ENCODE measurements around the gene STIP1. TPM values are rescaled to one million over a fixed set of nuclear protein-coding genes. Genes with fewer than 3 reads are reported as not detected.

Gene STIP1
- total and polyA plus RNA-seq, 8 donors: 124 to 209 (median 169) TPM

GRCh38 chr11:64148226-64148916 is 37.6 kb upstream of the STIP1 start:
- no peak overlapping the region for H3K27ac ChIP-seq
- H3K27me3 ChIP-seq: no peaks in the 10 kb centered on the region
- H3K9me3 ChIP-seq: no peaks in the 10 kb centered on the region
- peaks cover 0 to 5% of the 10 kb centered on the region in 2 donors for H3K4me1 ChIP-seq
- ATAC-seq (peak; percentile 82), DNase-seq (peak; percentile 56 to 92 (median 88))
- intact Hi-C loops (cut with DNase I): loop anchor here (2.0 to 5.0 kb wide), 2 partner anchors 148 to 151 kb away; no protein-coding TSS in a partner anchor
- H3K4me3 ChIP-seq: no peak overlapping the region
- peak; percentile 93 to 96 for TF ChIP-seq CTCF (IDR thresholded peaks at IDR 0.05)
- H3K36me3 ChIP-seq: peaks cover 0 to 4% of the 10 kb centered on the region in 2 donors

- Histone ChIP-seq H3K27ac (no peak overlapping the region), H3K4me3 (no peak overlapping the region), H3K36me3 (peaks cover 0 to 4% of the 10 kb centered on the region in 2 donors), H3K4me1 (peaks cover 0 to 5% of the 10 kb centered on the region in 2 donors), H3K27me3 (no peaks in the 10 kb centered on the region), H3K9me3 (no peaks in the 10 kb centered on the region)
- ATAC-seq: no peak
- peak in 1 of 2 donors; percentile 52 for TF ChIP-seq CTCF (IDR thresholded peaks at IDR 0.05)
- no peak for DNase-seq
- intact Hi-C loops (cut with DNase I): loop anchor here (2.0 to 5.0 kb wide), 2 partner anchors 148 to 152 kb away; no protein-coding TSS in a partner anchor
Observed at GRCh38 chr11:64148917-64149617, 36.9 kb upstream of the STIP1 start.

- H3K36me3 ChIP-seq: peaks cover 0 to 4% of the 10 kb centered on the region in 2 donors
- no peaks in the 10 kb centered on the region for H3K27me3 ChIP-seq
- H3K4me1 ChIP-seq: peaks cover 0 to 5% of the 10 kb centered on the region in 2 donors
- ATAC-seq (no peak), DNase-seq (no peak)
- no peak overlapping the region for H3K4me3 ChIP-seq
- TF ChIP-seq CTCF (IDR thresholded peaks at IDR 0.05): no peak
- no peaks in the 10 kb centered on the region for H3K9me3 ChIP-seq
- H3K27ac ChIP-seq: no peak overlapping the region
- intact Hi-C loops (cut with DNase I): loop anchor here in 1 of 2 donors (10.0 kb wide), 1 partner anchor 315 kb away; the partner anchor contains the start of gene MARK2
Observed at GRCh38 chr11:64150051-64150450, 35.9 kb upstream of the STIP1 start.

GRCh38 chr11:64150481-64151239 is 35.3 kb upstream of the STIP1 start:
- Histone ChIP-seq H3K36me3 (peaks cover 0 to 4% of the 10 kb centered on the region in 2 donors), H3K27ac (no peak overlapping the region), H3K4me1 (peaks cover 0 to 5% of the 10 kb centered on the region in 2 donors), H3K9me3 (no peaks in the 10 kb centered on the region), H3K4me3 (no peak overlapping the region), H3K27me3 (no peaks in the 10 kb centered on the region)
- intact Hi-C loops (cut with DNase I): loop anchor here in 1 of 2 donors (10.0 kb wide), 1 partner anchor 316 kb away; the partner anchor contains the start of gene MARK2
- DNase-seq: no peak
- no peak for TF ChIP-seq CTCF (IDR thresholded peaks at IDR 0.05)
- no peak for ATAC-seq

All from left lung (tissue), 10 donors.